Central memory CD8-positive, alpha-beta T cell (primary cell): ENCODE measurements around the gene CDCA4.
"Not testable (repeated sequence)": the region's sequence is repeated elsewhere in the genome, so short reads cannot be mapped to it uniquely, and the experiment has no call there.

ENCODE experiments used
- ATAC-seq: fragments of 150-1000 bp; cut with Tn5 transposase; replicated peaks from 2 replicates; pipeline ENCODE4 v1.10.0; 2022; ENCODE audit warnings: mild to moderate bottlenecking, moderate FRiP score, moderate number of reproducible peaks; ENCODE audit not compliant: poor library complexity, severe bottlenecking; ENCODE audit errors: extremely low read depth
- DNase-seq, 2 donors: peaks; one replicate each; pipeline ENCODE4 v3.0.0; 2021; ENCODE audit warnings: low spot score in 2 of 2
- H3K27ac Mint-ChIP-seq: one replicate; pipeline ENCODE4 v1.8.0; 2022; ENCODE audit warnings: low read depth, mild to moderate bottlenecking, moderate library complexity, mixed read lengths
- H3K27me3 Mint-ChIP-seq: one replicate; pipeline ENCODE4 v1.8.0; 2022; ENCODE audit warnings: mixed read lengths
- H3K36me3 Mint-ChIP-seq: one replicate; pipeline ENCODE4 v1.8.0; 2022; ENCODE audit warnings: mild to moderate bottlenecking, moderate library complexity, mixed read lengths; ENCODE audit not compliant: insufficient read depth
- H3K4me1 Mint-ChIP-seq: one replicate; pipeline ENCODE4 v1.8.0; 2022; ENCODE audit warnings: mixed read lengths
- H3K4me3 Mint-ChIP-seq: one replicate; pipeline ENCODE4 v1.8.0; 2022; ENCODE audit warnings: mild to moderate bottlenecking, moderate library complexity, mixed read lengths
- H3K9me3 Mint-ChIP-seq: one replicate; pipeline ENCODE4 v1.8.0; 2022; ENCODE audit warnings: mixed read lengths

CDCA4 gene

DNA sequence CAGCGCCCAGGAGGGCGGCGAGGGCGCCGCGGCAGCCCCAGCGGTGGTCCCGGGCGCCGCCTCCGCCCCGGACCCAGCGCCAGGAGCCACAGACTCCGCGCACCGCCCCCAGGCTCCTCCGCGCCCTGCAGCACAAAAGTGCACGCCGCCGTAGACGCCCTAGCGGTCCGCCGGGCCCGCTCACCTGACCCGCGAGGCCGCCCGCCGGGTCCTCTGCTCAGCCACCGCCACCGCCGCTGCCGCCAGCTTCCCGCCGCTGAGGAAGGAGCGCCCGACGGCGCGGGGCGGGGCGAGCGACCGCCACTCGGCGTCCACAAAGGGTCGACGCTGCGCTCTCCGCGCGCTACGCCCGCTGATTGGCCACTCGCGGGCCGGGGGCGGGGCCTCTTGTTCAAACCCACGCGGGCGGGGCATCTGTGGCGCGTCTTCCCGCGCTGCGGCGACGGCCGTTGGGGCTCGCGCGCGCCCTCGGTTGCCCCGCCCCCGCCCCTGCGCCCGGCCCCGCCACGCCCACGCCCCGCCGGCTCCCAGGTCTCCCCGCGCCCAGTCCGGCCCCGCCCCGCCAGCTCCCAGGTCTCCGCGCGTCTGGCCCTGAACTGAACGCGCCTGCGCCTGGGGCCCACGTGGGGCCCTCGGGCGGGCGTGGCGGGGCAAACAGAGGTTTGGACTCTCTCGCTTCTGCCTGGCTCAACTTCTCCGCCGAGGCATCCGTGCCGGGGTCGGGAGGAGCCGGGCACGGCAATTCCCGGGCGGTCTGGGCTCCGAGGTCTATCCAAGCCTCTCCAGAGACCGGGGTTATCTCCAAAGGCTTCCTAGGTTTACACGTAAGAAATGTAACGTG, at the start of gene CDCA4:
Gene CDCA4 (minus strand): TSS at position 269 of the 841 bp plus-strand sequence. CDS start 9,154 bp downstream, outside the sequence.
- Mint-ChIP-seq H3K9me3 (no peaks in the 10 kb centered on the region), H3K4me1 (peaks cover 49% of the 10 kb centered on the region), H3K27ac (peak within 1 kb of the TSS; percentile 94), H3K36me3 (peaks cover 24% of the 10 kb centered on the region), H3K4me3 (peak within 1 kb of the TSS; percentile 90), H3K27me3 (no peaks in the 10 kb centered on the region)
- DNase-seq (peak; percentile 94 to 96), ATAC-seq (peak; percentile 70)

DNA sequence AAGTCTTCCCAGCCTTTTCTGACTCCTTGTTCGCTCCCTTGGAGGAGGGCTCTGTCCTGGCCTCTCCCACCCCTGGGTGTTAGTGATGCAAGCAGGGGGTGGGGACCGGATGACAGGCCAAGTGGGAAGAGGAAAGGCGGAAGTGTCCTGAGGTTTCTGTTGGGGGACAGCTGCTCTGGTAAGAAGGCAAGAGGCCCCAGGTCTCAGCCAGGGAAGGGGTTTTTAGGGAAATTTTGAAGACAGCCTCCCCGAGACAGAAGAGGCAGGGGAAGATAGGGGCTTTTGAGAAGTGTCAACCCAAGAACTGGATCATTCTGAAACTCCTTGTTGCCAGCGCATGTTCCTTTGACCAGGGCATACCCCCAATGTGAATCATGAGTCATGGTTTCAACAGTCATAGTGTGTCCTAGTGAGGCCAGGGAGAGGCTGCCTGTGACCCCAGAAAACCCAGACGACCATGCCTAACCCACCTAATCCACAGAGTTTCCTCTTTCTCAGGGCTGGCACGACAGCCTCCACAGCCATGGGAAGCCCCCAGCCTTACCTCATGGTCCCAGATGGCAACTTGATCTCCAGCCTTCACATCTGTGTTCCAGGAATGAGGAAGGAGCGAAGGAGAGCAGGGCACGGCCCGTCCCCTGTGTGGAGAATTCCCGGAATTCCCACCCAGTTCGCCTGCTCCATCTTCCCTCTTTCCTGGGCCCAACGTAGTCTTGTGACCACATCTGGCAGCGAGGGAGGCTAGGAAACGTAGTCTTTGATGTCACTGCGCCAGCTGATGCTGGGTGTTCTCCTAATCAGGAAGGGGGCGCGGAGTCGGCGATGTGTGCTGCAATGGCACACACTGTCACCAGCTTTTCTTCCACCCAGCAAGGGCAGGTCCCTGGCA, 49.2 kb upstream of the CDCA4 start:
- H3K27ac Mint-ChIP-seq, result peak overlapping the region; percentile 100
- ATAC-seq, result no peak
- peaks cover 22% of the 10 kb centered on the region for H3K36me3 Mint-ChIP-seq
- DNase-seq, result no peak
- H3K4me3 Mint-ChIP-seq, result peak overlapping the region; percentile 63
- no peaks in the 10 kb centered on the region for H3K9me3 Mint-ChIP-seq
- H3K27me3 Mint-ChIP-seq, result no peaks in the 10 kb centered on the region
- H3K4me1 Mint-ChIP-seq, result peaks cover 61% of the 10 kb centered on the region

DNA sequence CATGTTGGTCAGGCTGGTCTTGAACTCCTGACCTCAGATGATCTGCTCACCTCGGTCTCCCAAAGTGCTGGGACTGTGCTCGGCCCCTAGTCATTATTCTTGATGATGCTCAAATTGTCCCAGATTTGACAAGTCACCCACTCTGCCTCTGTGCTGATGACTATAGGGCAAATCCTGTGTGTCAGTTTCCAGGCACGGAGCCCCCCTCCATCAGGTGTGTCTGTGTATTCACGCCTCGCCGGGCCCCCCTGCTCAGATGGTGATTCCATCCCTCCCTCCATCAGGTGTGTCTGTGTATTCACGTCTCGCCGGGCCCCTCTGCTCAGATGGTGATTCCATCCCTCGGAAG, 48.6 kb upstream of the CDCA4 start:
- no peak for ATAC-seq
- Mint-ChIP-seq H3K4me3 (peak overlapping the region; percentile 63), H3K27me3 (no peaks in the 10 kb centered on the region), H3K4me1 (peaks cover 66% of the 10 kb centered on the region), H3K27ac (peak overlapping the region; percentile 100), H3K36me3 (peaks cover 27% of the 10 kb centered on the region), H3K9me3 (no peaks in the 10 kb centered on the region)
- DNase-seq, result no peak

DNA sequence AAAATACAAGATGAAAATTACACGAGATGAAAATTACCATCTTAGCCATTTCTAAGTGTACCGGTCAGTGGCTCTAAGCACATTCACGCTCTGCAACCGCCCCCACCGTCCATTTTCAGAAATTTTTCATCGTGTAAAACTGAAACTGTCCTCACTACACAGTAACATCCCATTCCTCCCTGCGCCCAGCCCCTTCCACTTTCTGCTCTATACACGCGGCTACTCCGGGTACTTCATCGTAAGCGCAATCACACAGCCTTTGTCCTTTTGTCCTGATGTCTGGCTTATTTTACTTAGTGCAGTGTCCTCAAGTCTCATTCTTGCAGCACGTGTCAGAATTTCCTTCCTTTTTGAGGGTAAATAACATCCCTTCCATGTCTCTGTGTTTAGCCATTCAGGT, 47.9 kb upstream of the CDCA4 start:
- H3K27ac Mint-ChIP-seq, result peak overlapping the region; percentile 100
- H3K4me1 Mint-ChIP-seq, result peaks cover 73% of the 10 kb centered on the region
- H3K36me3 Mint-ChIP-seq, result peaks cover 32% of the 10 kb centered on the region
- ATAC-seq (no peak), DNase-seq (no peak)
- H3K27me3 Mint-ChIP-seq, result no peaks in the 10 kb centered on the region
- peak overlapping the region; percentile 47 for H3K4me3 Mint-ChIP-seq
- H3K9me3 Mint-ChIP-seq, result no peaks in the 10 kb centered on the region

DNA sequence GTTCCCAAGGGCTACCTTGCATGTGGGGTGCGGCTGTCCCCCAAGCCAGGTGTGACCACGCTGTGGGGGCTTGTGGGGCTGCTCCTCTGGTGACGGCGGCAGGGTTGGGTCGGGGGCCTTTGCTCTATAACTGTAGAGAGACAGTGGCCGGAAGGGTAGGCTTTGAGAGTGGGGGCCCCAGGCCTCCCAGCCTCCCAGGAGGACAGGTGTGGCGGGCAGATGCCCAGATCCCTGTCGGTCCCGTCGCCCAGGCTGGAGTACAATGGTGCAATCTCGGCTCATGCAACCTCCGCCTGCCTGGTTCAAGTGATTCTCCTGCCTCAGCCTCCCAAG, 47.1 kb upstream of the CDCA4 start:
- H3K4me3 Mint-ChIP-seq, result peak overlapping the region; percentile 99
- no peaks in the 10 kb centered on the region for H3K9me3 Mint-ChIP-seq
- DNase-seq, result no peak
- peaks cover 81% of the 10 kb centered on the region for H3K4me1 Mint-ChIP-seq
- peaks cover 37% of the 10 kb centered on the region for H3K36me3 Mint-ChIP-seq
- H3K27ac Mint-ChIP-seq, result peak overlapping the region; percentile 100
- H3K27me3 Mint-ChIP-seq, result no peaks in the 10 kb centered on the region
- no peak for ATAC-seq

DNA sequence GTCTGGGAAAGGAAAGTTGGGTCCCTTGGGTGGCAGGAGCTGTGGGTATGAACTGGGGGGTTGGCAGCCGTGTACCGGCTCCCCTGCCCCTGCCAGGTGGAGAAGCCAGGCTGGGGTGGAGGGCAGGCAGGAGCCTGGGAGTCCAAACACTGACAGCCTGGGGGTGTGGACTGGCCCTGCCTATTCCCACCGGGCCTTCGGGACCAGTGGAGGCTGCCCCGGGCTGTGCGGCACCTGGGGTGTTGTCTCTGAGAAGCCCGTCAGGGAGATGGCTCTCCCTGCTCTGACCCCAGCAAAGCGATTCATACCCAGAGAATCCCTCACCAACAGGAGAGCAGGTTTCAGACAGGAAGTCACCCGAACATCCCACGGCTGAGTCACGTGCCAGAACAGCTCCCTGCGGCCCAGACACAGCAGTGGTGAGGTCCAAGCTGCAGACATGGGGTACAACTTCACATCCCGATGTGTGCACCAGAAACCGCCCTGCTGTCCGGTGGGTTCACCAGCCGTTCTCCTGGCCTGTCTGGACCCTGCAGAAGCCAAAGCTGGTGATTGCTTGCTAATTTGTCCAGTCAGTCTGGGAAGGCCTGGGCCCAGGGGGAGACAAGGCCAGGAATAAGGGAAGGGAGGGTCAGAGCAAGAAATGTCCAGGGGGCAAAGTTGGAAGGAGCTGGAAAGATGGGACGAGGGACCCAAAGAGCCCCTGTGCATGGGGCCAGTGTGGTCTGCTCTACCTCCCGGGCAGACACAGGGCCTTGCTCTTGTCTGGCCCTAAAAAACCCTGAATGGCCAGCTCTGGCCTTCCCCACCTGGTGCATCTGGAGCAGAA, 46.5 kb upstream of the CDCA4 start:
- Mint-ChIP-seq H3K36me3 (peaks cover 38% of the 10 kb centered on the region), H3K4me3 (peak overlapping the region; percentile 99), H3K4me1 (peaks cover 82% of the 10 kb centered on the region), H3K27me3 (no peaks in the 10 kb centered on the region), H3K27ac (peak overlapping the region; percentile 100), H3K9me3 (no peaks in the 10 kb centered on the region)
- ATAC-seq (no peak), DNase-seq (no peak)

DNA sequence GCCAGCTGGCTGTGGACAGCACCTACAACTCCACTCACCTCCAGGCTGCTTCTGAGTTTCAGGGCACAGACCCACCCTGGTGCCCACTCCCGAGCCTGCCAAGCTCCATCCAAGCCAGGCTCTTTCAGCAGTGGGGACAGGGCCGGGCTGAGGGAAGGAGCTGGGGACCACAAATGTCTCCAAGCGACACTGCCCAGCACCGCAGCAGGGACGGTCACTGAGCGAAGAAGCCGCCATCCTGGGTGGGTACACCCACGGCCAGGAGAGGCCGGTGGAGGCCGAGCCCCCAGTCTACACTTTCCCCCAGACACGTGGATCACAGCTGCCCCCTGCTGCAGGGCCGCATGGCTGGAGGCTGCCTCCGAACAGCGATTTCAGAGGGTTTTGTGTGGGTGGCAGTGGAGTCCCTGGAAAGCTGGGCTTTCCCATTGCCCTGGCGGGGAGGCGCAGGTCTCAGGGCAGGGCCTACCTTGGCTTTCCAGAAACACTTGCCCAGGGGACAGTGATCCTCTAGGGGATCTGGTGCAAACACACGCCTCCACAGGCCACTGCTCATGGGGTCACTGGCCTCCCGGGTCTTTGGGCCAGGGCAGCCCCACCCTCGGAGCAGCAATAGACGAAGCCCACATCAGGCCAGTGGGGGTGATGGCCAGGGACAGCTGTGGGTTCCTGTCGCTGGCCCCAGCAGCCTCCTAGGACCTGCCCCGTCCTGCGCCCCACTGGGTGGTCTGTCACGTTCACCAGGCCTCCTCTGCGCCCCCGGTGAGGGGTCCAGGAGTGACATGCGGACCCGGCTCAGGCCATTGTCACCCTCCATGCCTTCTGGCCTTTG, 45.6 kb upstream of the CDCA4 start:
- no peak for DNase-seq
- no peak for ATAC-seq
- H3K27ac Mint-ChIP-seq, result peak overlapping the region; percentile 100
- peaks cover 85% of the 10 kb centered on the region for H3K4me1 Mint-ChIP-seq
- peak overlapping the region; percentile 99 for H3K4me3 Mint-ChIP-seq
- H3K27me3 Mint-ChIP-seq, result no peaks in the 10 kb centered on the region
- H3K36me3 Mint-ChIP-seq, result peaks cover 46% of the 10 kb centered on the region
- H3K9me3 Mint-ChIP-seq, result no peaks in the 10 kb centered on the region

DNA sequence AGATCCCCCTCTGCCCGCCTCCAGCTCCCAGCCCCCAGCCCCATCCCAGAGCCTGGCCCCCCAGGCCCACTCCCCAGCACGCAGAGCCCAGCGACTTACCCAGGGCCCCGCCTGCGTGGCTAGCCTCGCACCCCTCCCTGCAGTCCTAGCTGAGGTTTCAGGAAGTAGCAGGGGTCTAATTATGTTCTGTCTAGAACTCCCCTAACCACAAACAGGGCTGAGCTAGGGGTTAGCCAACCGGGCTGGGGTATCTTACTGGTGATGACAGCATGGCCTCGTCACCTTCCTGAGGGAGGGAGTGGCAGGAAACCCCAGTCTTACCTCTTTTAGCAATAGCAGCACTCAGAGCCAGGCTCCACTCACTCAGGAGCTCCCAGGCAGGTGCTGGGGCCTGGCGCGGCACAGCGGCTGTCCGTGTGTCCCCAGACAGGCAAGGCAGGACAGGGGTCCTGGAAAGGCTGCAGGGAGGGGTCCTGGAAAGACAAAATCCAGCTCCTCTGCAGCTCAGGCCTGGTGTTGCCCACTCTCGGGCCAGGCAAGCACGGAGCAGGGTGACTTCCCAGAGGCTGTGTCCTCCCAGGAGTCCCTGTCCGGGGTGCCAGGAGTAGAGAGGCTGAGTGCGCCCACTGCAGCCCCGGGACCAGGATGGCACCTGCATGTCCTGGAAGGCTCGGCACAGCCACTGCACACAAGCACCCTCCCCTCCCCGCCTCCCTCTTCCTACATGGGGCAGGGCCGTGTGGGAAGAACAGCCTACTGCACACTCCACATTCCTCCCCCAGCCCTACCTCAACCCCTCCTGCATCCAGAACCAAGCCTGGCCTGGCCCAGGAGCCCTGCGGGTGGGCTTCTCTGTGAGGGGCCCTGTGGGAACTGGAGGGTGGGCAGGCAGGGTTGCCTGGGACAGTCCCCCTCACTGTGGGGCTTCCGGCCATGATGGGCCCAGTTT, 44.7 kb upstream of the CDCA4 start, which contains the start of gene GPR132:
Gene GPR132 (minus strand): TSS at position 151 of the 949 bp plus-strand sequence. CDS start 10,010 bp downstream, outside the sequence.
- peaks cover 83% of the 10 kb centered on the region for H3K4me1 Mint-ChIP-seq
- peak within 1 kb of the TSS; percentile 99 for H3K4me3 Mint-ChIP-seq
- no peaks in the 10 kb centered on the region for H3K9me3 Mint-ChIP-seq
- ATAC-seq, result peak; percentile 93
- peak within 1 kb of the TSS; percentile 100 for H3K27ac Mint-ChIP-seq
- no peaks in the 10 kb centered on the region for H3K27me3 Mint-ChIP-seq
- peaks cover 49% of the 10 kb centered on the region for H3K36me3 Mint-ChIP-seq
- DNase-seq, result peak; percentile 72 to 94

DNA sequence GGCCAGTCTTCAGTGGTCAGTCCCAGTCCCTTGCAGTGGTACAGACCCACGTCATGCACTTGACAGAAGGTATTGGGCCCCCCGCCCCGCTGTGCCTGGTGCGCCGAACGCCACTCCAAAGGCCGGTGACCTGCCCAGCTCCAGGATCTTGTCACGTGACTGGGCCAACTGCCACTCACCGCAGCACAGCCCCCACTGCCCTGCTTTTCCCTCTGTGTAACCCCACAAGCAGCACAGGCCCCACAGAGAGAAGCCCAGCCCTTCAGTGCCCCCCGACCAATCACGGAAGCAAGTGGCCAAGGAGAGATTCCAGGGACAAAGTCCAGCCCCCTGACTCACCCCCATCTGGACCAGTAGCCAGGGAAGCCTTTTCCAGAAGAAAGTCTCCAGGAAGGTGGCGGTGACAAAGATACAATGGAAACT, 43.8 kb upstream of the CDCA4 start:
- peaks cover 51% of the 10 kb centered on the region for H3K36me3 Mint-ChIP-seq
- H3K27ac Mint-ChIP-seq, result peak overlapping the region; percentile 100
- H3K4me1 Mint-ChIP-seq, result peaks cover 82% of the 10 kb centered on the region
- ATAC-seq (peak; percentile 6), DNase-seq (no peak)
- H3K27me3 Mint-ChIP-seq, result no peaks in the 10 kb centered on the region
- peak overlapping the region; percentile 99 for H3K4me3 Mint-ChIP-seq
- H3K9me3 Mint-ChIP-seq, result no peaks in the 10 kb centered on the region

DNA sequence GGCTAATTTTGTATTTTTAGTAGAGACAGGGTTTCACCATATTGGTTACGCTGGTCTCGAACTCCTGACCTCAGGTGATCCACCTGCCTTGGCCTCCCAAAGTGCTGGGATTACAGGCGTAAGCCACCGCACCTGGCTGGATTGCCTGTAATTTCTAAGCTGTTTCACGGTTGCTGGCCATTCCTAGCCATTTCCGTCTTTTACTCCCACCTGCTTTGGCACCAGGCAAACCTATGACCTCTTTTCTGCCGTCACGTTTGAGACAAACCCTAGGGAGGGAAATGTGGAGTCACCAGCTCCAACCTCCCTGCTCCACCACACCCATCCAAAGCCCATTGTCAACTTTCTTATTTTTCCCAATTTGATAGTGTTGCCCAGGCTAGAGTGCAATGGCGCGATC, 43.1 kb upstream of the CDCA4 start:
- ATAC-seq (no peak), DNase-seq (no peak)
- Mint-ChIP-seq H3K36me3 (peaks cover 57% of the 10 kb centered on the region), H3K4me1 (peaks cover 82% of the 10 kb centered on the region), H3K27me3 (no peaks in the 10 kb centered on the region), H3K9me3 (no peaks in the 10 kb centered on the region), H3K4me3 (peak overlapping the region; percentile 99), H3K27ac (peak overlapping the region; percentile 100)

DNA sequence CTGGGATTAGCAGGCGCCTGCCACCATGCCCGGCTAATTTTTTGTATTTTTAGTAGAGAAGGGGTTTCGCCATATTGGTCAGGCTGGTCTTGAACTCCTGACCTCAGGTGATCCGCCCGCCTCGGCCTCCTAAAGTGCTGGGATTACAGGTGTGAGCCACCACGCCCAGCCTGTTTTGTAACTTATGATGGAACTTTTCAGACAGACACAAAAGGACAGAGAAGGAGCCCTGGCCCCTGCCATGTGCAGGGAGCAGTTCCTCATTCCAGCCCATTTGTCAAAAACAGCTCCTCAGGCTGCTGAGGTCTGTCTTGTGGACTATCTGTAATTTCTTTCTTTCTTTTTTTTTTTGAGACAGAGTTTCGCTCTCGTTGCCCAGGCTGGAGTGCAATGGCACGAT, 42.6 kb upstream of the CDCA4 start:
- ATAC-seq, DNase-seq, H3K27me3 Mint-ChIP-seq, H3K9me3 Mint-ChIP-seq: not testable (repeated sequence)
- Mint-ChIP-seq H3K4me1 (peaks cover 81% of the 10 kb centered on the region), H3K27ac (peak overlapping the region; percentile 100), H3K4me3 (peak overlapping the region; percentile 99), H3K36me3 (peaks cover 59% of the 10 kb centered on the region)
